NCI-H128 (cell line): ENCODE results near the gene ZSCAN23.
"Not testable (repeated sequence)": the region's sequence is repeated elsewhere in the genome, so short reads cannot be mapped to it uniquely, and the experiment has no call there.

Source experiments
- DNase-seq: peaks from one replicate; lab custom pipeline; 2025; ENCODE audit not compliant: unreplicated experiment; lab: John Stamatoyannopoulos, UW

The ZSCAN23 gene

GRCh38 chr6:28442586-28442985, 705 bp downstream of the ZSCAN23 start:
- DNase-seq = no peak

GRCh38 chr6:28436404-28436803, 6.9 kb downstream of the ZSCAN23 start:
- DNase-seq = no peak

GRCh38 chr6:28433119-28433518, 10.2 kb downstream of the ZSCAN23 start:
- DNase-seq = no peak

- DNase-seq = no peak
Observed at GRCh38 chr6:28429781-28430180, 13.5 kb downstream of the ZSCAN23 start.

GRCh38 chr6:28425944-28426541, 17.2 kb downstream of the ZSCAN23 start:
- DNase-seq = no peak

GRCh38 chr6:28424163-28424562, 19.1 kb downstream of the ZSCAN23 start:
- DNase-seq = no peak

GRCh38 chr6:28423546-28423945, 19.7 kb downstream of the ZSCAN23 start:
- DNase-seq = no peak

GRCh38 chr6:28413681-28414080, 29.6 kb downstream of the ZSCAN23 start:
- DNase-seq = no peak

- no peak for DNase-seq
Observed at GRCh38 chr6:28410767-28411166, 32.5 kb downstream of the ZSCAN23 start.

- no peak for DNase-seq
Observed at GRCh38 chr6:28408076-28408802, 35.1 kb downstream of the ZSCAN23 start.

GRCh38 chr6:28407401-28407800, 35.9 kb downstream of the ZSCAN23 start:
- DNase-seq = no peak

- DNase-seq = not testable (repeated sequence)
Observed at GRCh38 chr6:28403923-28404322, 39.4 kb downstream of the ZSCAN23 start.

GRCh38 chr6:28402197-28402596, 41.1 kb downstream of the ZSCAN23 start:
- DNase-seq = no peak

GRCh38 chr6:28401172-28401571, 42.1 kb downstream of the ZSCAN23 start:
- DNase-seq = no peak

GRCh38 chr6:28400122-28400451, 43.2 kb downstream of the ZSCAN23 start:
- DNase-seq = no peak

GRCh38 chr6:28399350-28400121, 43.8 kb downstream of the ZSCAN23 start, which contains the start of gene ZSCAN12:
Gene ZSCAN12 (minus strand): TSS chr6:28399747. CDS start chr6:28398405, 1,342 bp downstream.
- DNase-seq = peak; percentile 56

GRCh38 chr6:28395918-28396317, 47.4 kb downstream of the ZSCAN23 start:
- no peak for DNase-seq

GRCh38 chr6:28393912-28394662, 49.2 kb downstream of the ZSCAN23 start:
- no peak for DNase-seq

- no peak for DNase-seq
Observed at GRCh38 chr6:28390688-28391087, 52.6 kb downstream of the ZSCAN23 start.

- no peak for DNase-seq
Observed at GRCh38 chr6:28384143-28384533, 59.2 kb downstream of the ZSCAN23 start.
